ENCODE measurements around the gene CCDC3. TPM values are rescaled to one million over a fixed set of nuclear protein-coding genes. Genes with fewer than 3 reads are reported as not detected.

CCDC3 gene
- total RNA-seq, 8 experiments from 2014 or later, result 0.41 to 141 (median 0.92) TPM; not detected in 1

DNA sequence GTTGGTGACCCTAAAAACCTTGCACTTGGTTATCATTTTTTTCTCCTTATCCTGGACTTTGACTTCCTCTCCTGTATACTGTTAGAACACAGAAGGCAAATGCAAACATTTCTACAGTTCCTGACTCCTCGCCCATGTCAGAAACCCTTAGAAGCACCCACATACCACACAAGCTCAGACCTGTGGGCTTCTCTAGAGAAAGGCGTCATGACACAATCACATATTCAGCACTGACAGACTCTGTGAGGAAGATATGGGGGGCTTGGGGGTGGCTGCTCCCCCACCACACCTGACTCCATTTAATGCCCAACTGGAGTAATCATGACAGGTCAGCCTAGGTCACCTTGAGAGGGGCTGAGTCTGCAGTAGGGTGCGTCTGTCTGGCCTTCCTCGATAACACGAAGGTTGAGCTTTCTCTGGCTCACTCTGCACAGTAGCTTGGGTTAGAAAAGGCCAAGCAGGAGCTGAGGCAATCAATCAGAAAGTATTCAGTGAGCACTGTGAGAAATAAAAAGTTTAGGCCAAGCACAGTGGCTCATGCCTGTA, 50.9 kb downstream of the CCDC3 start:
- no peak overlapping the region for H3K27ac ChIP-seq
- no peak overlapping the region for H3K4me3 ChIP-seq
- in situ Hi-C loops (cut with MboI; ENCODE audit: low pct_unique_long_range_greater_than_20kb in 2 of 9, low sequenced_read_pairs in 9 of 9, unreplicated experiment in 9 of 9), result no loop called here
- H3K4me1 ChIP-seq (replicated peaks in 1 of 2), result no peaks in the 10 kb centered on the region
- no peak for ATAC-seq (replicated peaks in 6 of 8)
- 33 to 100% (median 83%) methylated on average over 1 to 4 of the region's 5 CpGs; no CpG with 5 or more reads in 2 of the 10 experiments for WGBS, 10 experiments

DNA sequence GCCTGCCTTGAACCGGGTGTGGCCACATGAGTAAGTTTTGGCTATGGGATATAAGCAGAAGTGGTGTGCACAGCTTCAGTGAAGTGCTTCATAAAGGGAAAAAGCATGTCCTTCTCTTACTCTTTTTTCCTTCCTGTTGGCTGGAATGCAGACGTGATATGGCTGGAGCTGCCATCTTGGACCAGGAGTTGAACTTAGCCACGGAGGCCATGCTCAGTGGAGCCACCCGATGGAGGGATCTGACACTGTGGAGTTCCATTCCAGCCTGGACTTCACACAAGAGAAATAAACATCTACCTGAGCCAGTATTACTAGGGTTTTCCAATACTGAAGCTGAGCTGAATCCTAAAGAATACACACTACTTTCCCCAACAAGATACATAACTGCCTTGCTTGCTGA, 52.3 kb downstream of the CCDC3 start:
- Histone ChIP-seq H3K27ac (no peak overlapping the region), H3K4me1 (replicated peaks in 1 of 2) (no peaks in the 10 kb centered on the region), H3K4me3 (no peak overlapping the region)
- 10 to 100% (median 66%) methylated on average over 1 to 3 of the region's 4 CpGs; no CpG with 5 or more reads in 3 of the 10 experiments for WGBS, 10 experiments
- peak in 1 of 8 experiments; percentile 33 for ATAC-seq (replicated peaks in 6 of 8)
- in situ Hi-C loops (cut with MboI; ENCODE audit: low pct_unique_long_range_greater_than_20kb in 2 of 9, low sequenced_read_pairs in 9 of 9, unreplicated experiment in 9 of 9), result no loop called here

DNA sequence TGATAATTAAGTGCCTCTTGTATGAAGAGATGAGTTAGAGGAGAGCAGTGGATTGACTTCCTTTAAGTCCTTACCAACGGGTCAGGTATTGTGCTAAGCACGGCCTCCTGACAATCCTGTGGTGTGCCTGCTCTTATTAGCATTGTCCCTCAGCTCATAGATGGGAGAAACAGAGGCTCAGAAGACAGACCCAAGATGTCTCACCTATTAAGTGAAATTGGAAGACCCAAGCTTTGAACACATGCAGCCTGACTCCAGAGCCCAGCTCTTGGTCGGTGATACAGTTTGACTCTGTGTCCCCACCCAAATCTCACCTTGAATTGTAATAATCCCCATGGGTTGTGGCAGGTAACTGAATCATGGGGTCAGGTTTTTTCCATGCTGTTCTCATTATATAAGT, 53.8 kb downstream of the CCDC3 start:
- in situ Hi-C loops (cut with MboI; ENCODE audit: low pct_unique_long_range_greater_than_20kb in 2 of 9, low sequenced_read_pairs in 9 of 9, unreplicated experiment in 9 of 9), result no loop called here

DNA sequence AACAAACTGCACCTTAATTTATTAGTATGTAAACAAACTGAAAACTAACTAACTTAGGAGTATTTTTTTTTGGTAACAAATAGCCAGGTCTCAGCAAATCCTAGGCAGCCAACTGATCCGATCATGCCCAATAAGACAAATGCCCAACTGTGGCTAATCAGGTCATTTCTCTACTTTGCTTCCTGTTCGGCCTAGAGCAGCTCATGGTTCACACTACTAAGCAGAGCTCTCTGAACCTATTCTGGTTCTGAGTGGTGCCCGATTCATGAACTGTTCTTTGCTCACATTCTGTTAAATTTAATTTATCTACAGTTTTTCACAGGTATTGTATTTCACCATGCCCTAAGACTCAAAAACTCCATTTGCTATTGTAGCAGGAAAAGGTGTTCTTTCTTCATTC, 55.1 kb downstream of the CCDC3 start:
- in situ Hi-C loops (cut with MboI; ENCODE audit: low pct_unique_long_range_greater_than_20kb in 2 of 9, low sequenced_read_pairs in 9 of 9, unreplicated experiment in 9 of 9), result no loop called here
- Histone ChIP-seq H3K4me1 (replicated peaks in 1 of 2) (no peaks in the 10 kb centered on the region), H3K4me3 (no peak overlapping the region), H3K27ac (no peak overlapping the region)
- WGBS, 10 experiments, result 45 to 100% (median 94%) methylated on average over 1 to 3 of the region's 3 CpGs
- no peak for ATAC-seq (replicated peaks in 6 of 8)

More for the DNA sequence above, 53.8 kb downstream of the CCDC3 start:
- H3K4me1 ChIP-seq (replicated peaks in 1 of 2), result no peaks in the 10 kb centered on the region
- H3K4me3 ChIP-seq, result no peak overlapping the region
- ATAC-seq (replicated peaks in 6 of 8), result no peak
- WGBS, 10 experiments, result 63 to 100% (median 80%) methylated on average over 1 to 3 of the region's 3 CpGs; no CpG with 5 or more reads in 4 of the 10 experiments
- no peak overlapping the region for H3K27ac ChIP-seq

DNA sequence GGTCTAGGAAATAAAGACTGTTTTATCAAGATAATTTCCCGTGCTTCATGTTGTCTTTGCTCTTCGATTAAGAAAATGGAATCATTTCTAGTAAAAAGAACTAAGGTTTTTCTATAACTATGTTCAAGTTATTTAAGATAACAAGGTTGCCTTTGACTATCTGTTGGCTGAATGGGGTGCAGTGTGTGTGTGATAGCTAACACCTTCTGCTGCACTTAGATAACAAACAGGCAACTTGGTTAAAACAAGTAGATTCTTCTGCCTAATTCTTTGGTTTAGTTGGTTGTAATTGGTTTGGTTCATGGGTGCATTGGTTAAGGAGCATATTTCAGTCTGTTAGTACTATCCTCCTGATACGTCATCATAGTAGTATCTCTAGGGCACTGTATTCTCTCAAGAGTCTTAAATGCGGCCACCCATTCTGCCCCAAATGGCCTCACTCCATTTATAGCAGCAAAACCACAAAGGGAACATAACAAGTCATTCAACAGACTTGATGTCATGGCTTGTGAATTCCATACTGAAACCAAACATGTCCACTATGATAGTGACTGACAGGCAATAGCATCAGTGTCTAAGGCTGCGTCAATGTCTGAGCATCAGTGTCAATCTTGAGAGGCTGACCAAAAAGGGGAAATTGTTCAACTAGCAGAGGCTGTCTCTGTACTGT, 55.7 kb downstream of the CCDC3 start:
- no peak for ATAC-seq (replicated peaks in 6 of 8)
- Histone ChIP-seq H3K27ac (no peak overlapping the region), H3K4me3 (no peak overlapping the region), H3K4me1 (replicated peaks in 1 of 2) (no peaks in the 10 kb centered on the region)
- in situ Hi-C loops (cut with MboI; ENCODE audit: low pct_unique_long_range_greater_than_20kb in 2 of 9, low sequenced_read_pairs in 9 of 9, unreplicated experiment in 9 of 9), result no loop called here
- 19 to 85% (median 66%) methylated on average over 2 to 5 of the region's 5 CpGs for WGBS, 10 experiments

DNA sequence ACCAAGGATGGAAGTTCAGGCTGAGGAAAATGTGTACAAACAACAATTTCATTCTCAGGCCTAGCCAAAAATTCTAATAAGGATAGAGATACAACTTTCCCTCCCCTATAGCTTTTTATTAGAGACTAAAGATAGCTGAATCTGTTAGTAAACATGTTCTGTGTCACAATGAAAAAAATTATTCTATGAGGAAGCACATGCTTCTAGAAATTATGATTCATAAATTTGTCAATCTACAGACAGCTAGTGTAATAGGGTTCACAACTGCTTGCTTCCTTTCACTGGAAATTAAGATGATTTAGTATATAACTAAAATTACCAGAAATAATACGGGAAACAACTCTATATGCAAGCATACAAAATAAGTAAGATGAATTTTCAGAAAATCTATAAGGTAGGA, 56.6 kb downstream of the CCDC3 start:
- ATAC-seq (replicated peaks in 6 of 8), result no peak
- in situ Hi-C loops (cut with MboI; ENCODE audit: low pct_unique_long_range_greater_than_20kb in 2 of 9, low sequenced_read_pairs in 9 of 9, unreplicated experiment in 9 of 9), result no loop called here
- 25 to 100% (median 76%) methylated on average over 1 of the region's 1 CpG for WGBS, 10 experiments
- no peaks in the 10 kb centered on the region for H3K4me1 ChIP-seq (replicated peaks in 1 of 2)
- H3K27ac ChIP-seq, result no peak overlapping the region
- H3K4me3 ChIP-seq, result no peak overlapping the region

DNA sequence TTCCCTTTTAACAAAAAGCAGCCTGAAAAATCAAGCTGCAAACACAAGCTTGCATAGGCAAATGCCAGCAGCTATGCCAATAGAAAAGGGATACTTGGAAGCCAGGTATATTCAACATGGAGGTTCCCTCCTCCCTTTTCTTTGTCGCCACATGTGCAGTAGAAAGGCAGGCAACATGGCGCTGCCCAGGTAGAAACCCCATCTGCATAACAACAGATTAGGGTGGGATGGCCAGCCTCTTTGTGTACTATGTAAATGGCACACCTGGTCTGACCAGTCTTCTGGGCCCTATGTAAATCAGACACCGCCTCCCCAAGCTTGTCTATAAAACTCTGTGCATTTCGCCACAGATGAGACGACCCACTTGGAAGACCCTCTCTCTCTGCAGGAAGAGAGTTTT, 58.1 kb downstream of the CCDC3 start:
- H3K4me1 ChIP-seq (replicated peaks in 1 of 2), result no peaks in the 10 kb centered on the region
- H3K4me3 ChIP-seq, result no peak overlapping the region
- in situ Hi-C loops (cut with MboI; ENCODE audit: low pct_unique_long_range_greater_than_20kb in 2 of 9, low sequenced_read_pairs in 9 of 9, unreplicated experiment in 9 of 9), result no loop called here
- WGBS, 10 experiments, result 11 to 100% (median 87%) methylated on average over 1 to 3 of the region's 5 CpGs; no CpG with 5 or more reads in 4 of the 10 experiments
- H3K27ac ChIP-seq, result no peak overlapping the region
- ATAC-seq (replicated peaks in 6 of 8), result no peak

DNA sequence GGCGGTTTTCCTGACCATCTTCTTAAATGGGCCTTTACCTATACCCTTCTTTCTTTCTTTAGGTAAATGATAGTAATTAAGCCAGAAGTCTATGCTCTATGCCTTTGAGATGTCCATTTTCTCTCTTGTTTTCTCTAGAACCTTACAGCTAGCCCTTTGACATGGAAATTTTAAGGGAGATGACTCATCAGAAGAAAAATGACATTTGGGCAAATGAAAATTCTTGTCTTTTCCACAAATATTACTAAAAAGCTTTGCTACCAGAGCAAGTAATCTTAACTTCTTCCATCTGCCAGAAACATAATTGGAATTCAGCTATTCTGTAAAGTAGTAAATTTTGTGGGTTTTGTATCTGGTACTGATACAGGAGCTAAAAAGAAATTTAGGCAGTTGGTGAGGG, 59.5 kb downstream of the CCDC3 start:
- no peak for ATAC-seq (replicated peaks in 6 of 8)
- in situ Hi-C loops (cut with MboI; ENCODE audit: low pct_unique_long_range_greater_than_20kb in 2 of 9, low sequenced_read_pairs in 9 of 9, unreplicated experiment in 9 of 9), result no loop called here
- WGBS, 10 experiments, result 57 to 100% (median 88%) methylated on average over 1 of the region's 1 CpG; no CpG with 5 or more reads in 2 of the 10 experiments
- no peaks in the 10 kb centered on the region for H3K4me1 ChIP-seq (replicated peaks in 1 of 2)
- no peak overlapping the region for H3K4me3 ChIP-seq
- H3K27ac ChIP-seq, result no peak overlapping the region

DNA sequence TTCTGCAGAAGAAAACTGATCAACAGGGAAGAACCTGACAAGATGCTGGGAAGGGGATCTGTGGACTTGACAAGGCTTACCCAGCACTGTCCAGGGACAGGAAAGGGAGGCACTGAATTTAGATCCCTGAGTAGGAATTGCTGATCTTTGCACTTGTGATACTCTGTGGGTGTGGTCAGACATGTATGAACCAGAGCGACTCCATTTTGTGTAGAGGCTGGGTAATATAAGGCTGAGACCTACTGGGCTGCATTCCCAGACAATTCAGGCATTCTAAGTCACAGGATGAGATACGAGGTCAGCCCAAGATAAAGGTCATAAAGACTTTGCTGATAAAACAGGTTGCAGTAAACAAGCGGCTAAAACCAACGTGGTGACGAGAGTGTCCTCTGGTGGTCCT, 60.7 kb downstream of the CCDC3 start:
- Histone ChIP-seq H3K4me3 (no peak overlapping the region), H3K4me1 (replicated peaks in 1 of 2) (no peaks in the 10 kb centered on the region), H3K27ac (no peak overlapping the region)
- ATAC-seq (replicated peaks in 6 of 8), result no peak
- in situ Hi-C loops (cut with MboI; ENCODE audit: low pct_unique_long_range_greater_than_20kb in 2 of 9, low sequenced_read_pairs in 9 of 9, unreplicated experiment in 9 of 9), result no loop called here
- WGBS, 10 experiments, result 43 to 100% (median 85%) methylated on average over 1 to 5 of the region's 5 CpGs; no CpG with 5 or more reads in 2 of the 10 experiments

DNA sequence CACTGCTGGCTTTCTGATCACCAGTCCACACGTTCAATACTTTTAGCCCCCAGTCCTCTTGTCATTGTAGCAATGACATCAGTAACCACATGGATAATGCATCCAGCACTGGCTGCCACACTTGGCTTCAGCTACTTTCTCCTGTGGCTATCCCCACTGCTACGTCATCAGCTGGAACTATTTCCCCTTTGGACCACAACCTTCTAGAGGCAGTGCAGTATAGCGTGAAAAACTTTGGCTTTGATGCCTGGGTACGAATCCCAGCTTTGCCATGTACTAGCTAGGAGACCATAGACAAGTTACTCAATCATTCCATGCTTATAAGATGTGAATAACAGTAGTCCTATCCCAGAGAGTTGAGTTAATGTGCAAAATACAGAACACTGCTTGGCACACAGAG, 63.2 kb downstream of the CCDC3 start:
- in situ Hi-C loops (cut with MboI; ENCODE audit: low pct_unique_long_range_greater_than_20kb in 2 of 9, low sequenced_read_pairs in 9 of 9, unreplicated experiment in 9 of 9), result no loop called here
- Histone ChIP-seq H3K27ac (no peak overlapping the region), H3K4me1 (replicated peaks in 1 of 2) (no peaks in the 10 kb centered on the region), H3K4me3 (no peak overlapping the region)
- no peak for ATAC-seq (replicated peaks in 6 of 8)
- 0 to 80% (median 31%) methylated on average over 2 to 4 of the region's 4 CpGs; no CpG with 5 or more reads in 4 of the 10 experiments for WGBS, 10 experiments

DNA sequence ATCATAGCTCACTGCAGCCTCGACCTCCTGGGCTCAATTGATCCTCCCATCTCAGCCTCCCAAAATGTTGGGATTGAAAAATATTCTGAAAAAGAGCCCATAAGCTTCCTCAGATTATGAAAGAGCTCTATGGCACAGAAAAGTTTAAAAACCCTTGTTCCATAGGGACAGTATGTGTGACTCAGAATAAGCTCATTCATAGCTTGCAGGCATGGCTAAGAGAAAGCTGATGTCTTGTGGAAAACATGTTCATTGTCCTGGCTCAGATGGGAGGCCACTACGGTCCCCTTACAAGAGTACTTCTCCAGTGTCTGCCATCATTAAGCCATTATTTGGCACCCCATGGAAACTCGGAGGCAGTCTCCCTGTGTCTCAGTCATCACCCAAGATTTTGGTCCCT, 64.0 kb downstream of the CCDC3 start:
- WGBS, 10 experiments, result 0 to 100% (median 58%) methylated on average over 1 to 3 of the region's 3 CpGs; no CpG with 5 or more reads in 2 of the 10 experiments
- Histone ChIP-seq H3K27ac (no peak overlapping the region), H3K4me3 (no peak overlapping the region), H3K4me1 (replicated peaks in 1 of 2) (no peaks in the 10 kb centered on the region)
- in situ Hi-C loops (cut with MboI; ENCODE audit: low pct_unique_long_range_greater_than_20kb in 2 of 9, low sequenced_read_pairs in 9 of 9, unreplicated experiment in 9 of 9), result no loop called here
- peak in 1 of 8 experiments; percentile 15 for ATAC-seq (replicated peaks in 6 of 8)

DNA sequence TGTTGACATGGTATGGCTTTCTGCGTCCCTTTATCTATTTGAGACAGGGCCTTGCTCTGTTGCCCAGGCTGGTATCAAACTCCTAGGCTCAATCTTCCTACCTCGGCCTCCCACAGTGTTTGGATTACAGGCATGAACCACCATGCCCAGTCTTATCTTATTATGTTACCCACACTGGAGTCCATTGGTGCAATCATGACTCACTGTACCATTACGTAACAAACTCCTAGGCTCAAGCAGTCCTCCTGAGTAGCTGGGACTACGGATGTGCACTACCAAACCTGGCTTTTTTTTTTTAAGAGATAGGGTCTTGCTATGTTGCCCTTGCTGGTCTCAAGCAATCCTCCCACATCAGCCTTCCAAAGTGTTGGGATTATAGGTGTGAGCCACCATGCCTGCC, 66.7 kb downstream of the CCDC3 start:
- no peak overlapping the region for H3K27ac ChIP-seq
- in situ Hi-C loops (cut with MboI; ENCODE audit: low pct_unique_long_range_greater_than_20kb in 2 of 9, low sequenced_read_pairs in 9 of 9, unreplicated experiment in 9 of 9), result no loop called here
- H3K4me3 ChIP-seq, result no peak overlapping the region
- 19 to 96% (median 80%) methylated on average over 1 to 4 of the region's 4 CpGs; no CpG with 5 or more reads in 1 of the 10 experiments for WGBS, 10 experiments
- H3K4me1 ChIP-seq (replicated peaks in 1 of 2), result no peaks in the 10 kb centered on the region
- no peak for ATAC-seq (replicated peaks in 6 of 8)

DNA sequence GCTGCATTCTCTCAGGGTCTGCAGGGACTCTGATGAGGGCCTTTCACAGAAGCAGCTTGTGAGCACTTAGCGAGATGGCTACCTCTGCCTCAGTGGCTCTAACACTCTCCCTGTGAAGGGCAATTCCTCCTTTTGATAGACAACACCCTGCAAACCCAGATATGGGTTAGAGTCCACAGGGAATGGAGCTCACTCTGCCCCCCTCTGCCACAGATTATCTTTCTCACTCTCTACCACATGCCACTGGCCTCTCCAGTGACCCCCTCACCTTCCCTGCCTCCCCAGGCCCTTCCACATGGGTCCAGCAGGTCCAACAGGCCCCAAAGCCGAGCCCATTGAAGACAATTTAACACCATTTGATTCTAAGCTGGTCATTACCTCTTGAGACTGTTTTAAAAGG, 72.1 kb downstream of the CCDC3 start:
- no peak for ATAC-seq (replicated peaks in 6 of 8)
- Histone ChIP-seq H3K27ac (no peak overlapping the region), H3K4me3 (no peak overlapping the region), H3K4me1 (replicated peaks in 1 of 2) (no peaks in the 10 kb centered on the region)
- 0 to 80% (median 33%) methylated on average over 1 to 2 of the region's 2 CpGs; no CpG with 5 or more reads in 5 of the 10 experiments for WGBS, 10 experiments
- in situ Hi-C loops (cut with MboI; ENCODE audit: low pct_unique_long_range_greater_than_20kb in 2 of 9, low sequenced_read_pairs in 9 of 9, unreplicated experiment in 9 of 9), result no loop called here

DNA sequence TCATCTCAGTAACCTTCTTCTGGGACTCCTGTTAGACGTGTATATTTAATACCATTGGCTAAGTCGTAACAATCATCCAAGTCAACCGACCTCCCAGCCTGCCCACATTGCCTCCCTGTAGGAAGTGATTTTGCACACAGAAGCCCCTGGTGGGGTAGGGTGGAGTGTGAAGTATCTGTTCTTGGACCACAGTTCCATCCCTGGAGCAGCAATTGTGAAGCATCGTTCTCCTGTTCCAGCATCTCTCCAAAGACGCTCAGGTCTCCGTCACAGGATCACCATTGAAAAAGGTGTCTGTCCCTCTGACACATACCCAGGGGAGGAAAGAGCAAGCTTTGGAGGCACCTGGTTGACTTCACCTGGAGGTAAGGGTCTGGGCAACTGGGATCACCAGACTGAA, 72.9 kb downstream of the CCDC3 start:
- Histone ChIP-seq H3K4me3 (no peak overlapping the region), H3K4me1 (replicated peaks in 1 of 2) (no peaks in the 10 kb centered on the region), H3K27ac (no peak overlapping the region)
- 50 to 90% (median 80%) methylated on average over 2 to 4 of the region's 6 CpGs; no CpG with 5 or more reads in 5 of the 10 experiments for WGBS, 10 experiments
- no peak for ATAC-seq (replicated peaks in 6 of 8)
- in situ Hi-C loops (cut with MboI; ENCODE audit: low pct_unique_long_range_greater_than_20kb in 2 of 9, low sequenced_read_pairs in 9 of 9, unreplicated experiment in 9 of 9), result no loop called here

Data from motor neuron (in vitro differentiated cells).